WERI-Rb-1 (cell line): ENCODE data around the gene CYP2C18.

Experiments
- DNase-seq: peaks from one replicate; pipeline ENCODE4 v3.0.0-alpha.2; 2020
- H3K27ac ChIP-seq: fragments of 250-450 bp; sonication (Bioruptor Pico); 2 replicates; pipeline ENCODE4 v1.5.1; 2020; ENCODE audit warnings: mild to moderate bottlenecking, moderate library complexity
- H3K27me3 ChIP-seq: fragments of 250-450 bp; sonication (Bioruptor Pico); 2 replicates; pipeline ENCODE4 v1.5.1; 2021; ENCODE audit warnings: mild to moderate bottlenecking, low read depth, moderate library complexity; ENCODE audit not compliant: insufficient read depth, severe bottlenecking
- H3K36me3 ChIP-seq: fragments of 250-450 bp; sonication (Bioruptor Pico); 2 replicates; pipeline ENCODE4 v1.5.1; 2020; ENCODE audit warnings: mild to moderate bottlenecking, moderate library complexity
- H3K4me3 ChIP-seq: 2 replicates; pipeline ENCODE4 v1.5.1; 2011; ENCODE audit warnings: low read depth, mild to moderate bottlenecking, control low read depth, low read length
- H3K9me3 ChIP-seq: fragments of 250-450 bp; sonication (Bioruptor Pico); 2 replicates; pipeline ENCODE4 v1.5.1; 2021; ENCODE audit warnings: mild to moderate bottlenecking, moderate library complexity; ENCODE audit not compliant: severe bottlenecking
- TF ChIP-seq, protein P1 (sequence below): IDR thresholded peaks from 2 replicates; pipeline ENCODE4 v1.5.1; 2011; ENCODE audit warnings: low read depth, mild to moderate bottlenecking, control low read depth, inconsistent platforms, low read length

CYP2C18 gene

DNA sequence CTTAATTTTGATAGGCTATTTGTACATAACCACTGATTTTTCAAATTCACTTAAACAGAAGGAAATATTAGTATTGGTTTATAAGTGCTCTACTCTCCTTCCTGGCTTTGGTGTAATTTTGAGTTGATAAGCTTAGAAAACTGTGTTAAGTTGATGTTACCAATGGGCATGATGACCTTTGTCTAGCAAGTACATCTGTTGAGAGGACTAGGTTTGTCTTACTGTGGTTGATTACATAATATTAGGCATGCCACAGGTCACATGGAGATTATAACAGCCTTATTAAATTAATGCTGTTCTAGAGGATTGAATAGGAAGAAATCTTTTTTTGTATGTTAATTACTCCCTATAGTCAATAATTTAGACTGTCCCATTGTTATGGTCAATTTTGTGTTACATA lies 27.0 kb downstream of the CYP2C18 start:
- TF ChIP-seq, protein P1, sequence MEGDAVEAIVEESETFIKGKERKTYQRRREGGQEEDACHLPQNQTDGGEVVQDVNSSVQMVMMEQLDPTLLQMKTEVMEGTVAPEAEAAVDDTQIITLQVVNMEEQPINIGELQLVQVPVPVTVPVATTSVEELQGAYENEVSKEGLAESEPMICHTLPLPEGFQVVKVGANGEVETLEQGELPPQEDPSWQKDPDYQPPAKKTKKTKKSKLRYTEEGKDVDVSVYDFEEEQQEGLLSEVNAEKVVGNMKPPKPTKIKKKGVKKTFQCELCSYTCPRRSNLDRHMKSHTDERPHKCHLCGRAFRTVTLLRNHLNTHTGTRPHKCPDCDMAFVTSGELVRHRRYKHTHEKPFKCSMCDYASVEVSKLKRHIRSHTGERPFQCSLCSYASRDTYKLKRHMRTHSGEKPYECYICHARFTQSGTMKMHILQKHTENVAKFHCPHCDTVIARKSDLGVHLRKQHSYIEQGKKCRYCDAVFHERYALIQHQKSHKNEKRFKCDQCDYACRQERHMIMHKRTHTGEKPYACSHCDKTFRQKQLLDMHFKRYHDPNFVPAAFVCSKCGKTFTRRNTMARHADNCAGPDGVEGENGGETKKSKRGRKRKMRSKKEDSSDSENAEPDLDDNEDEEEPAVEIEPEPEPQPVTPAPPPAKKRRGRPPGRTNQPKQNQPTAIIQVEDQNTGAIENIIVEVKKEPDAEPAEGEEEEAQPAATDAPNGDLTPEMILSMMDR, result no peak

GRCh38 chr10:94725871-94726270 lies 42.3 kb downstream of the CYP2C18 start:
- no peak overlapping the region for H3K27ac ChIP-seq
- TF ChIP-seq, protein P1, result no peak
- no peaks in the 10 kb centered on the region for H3K36me3 ChIP-seq
- no peak overlapping the region for H3K4me3 ChIP-seq
- no peaks in the 10 kb centered on the region for H3K9me3 ChIP-seq
- peaks cover 9% of the 10 kb centered on the region for H3K27me3 ChIP-seq
- DNase-seq, result no peak

More for the DNA sequence above, 27.0 kb downstream of the CYP2C18 start:
- Histone ChIP-seq H3K27me3 (peaks cover 10% of the 10 kb centered on the region), H3K9me3 (no peaks in the 10 kb centered on the region), H3K36me3 (no peaks in the 10 kb centered on the region), H3K4me3 (no peak overlapping the region), H3K27ac (no peak overlapping the region)
- DNase-seq, result no peak

DNA sequence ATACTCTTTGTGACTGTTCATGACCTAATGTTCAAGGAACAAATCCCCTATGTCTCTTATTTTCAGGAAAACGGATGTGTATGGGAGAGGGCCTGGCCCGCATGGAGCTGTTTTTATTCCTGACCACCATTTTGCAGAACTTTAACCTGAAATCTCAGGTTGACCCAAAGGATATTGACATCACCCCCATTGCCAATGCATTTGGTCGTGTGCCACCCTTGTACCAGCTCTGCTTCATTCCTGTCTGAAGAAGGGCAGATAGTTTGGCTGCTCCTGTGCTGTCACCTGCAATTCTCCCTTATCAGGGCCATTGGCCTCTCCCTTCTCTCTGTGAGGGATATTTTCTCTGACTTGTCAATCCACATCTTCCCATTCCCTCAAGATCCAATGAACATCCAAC lies 51.7 kb downstream of the CYP2C18 start:
- TF ChIP-seq, protein P1, result no peak
- H3K9me3 ChIP-seq, result no peaks in the 10 kb centered on the region
- no peak overlapping the region for H3K27ac ChIP-seq
- no peaks in the 10 kb centered on the region for H3K36me3 ChIP-seq
- no peak overlapping the region for H3K4me3 ChIP-seq
- H3K27me3 ChIP-seq, result peaks cover 42% of the 10 kb centered on the region
- DNase-seq, result no peak

GRCh38 chr10:94738588-94738987 lies 55.1 kb downstream of the CYP2C18 start:
- Histone ChIP-seq H3K36me3 (no peaks in the 10 kb centered on the region), H3K27me3 (peaks cover 27% of the 10 kb centered on the region), H3K27ac (no peak overlapping the region), H3K9me3 (no peaks in the 10 kb centered on the region), H3K4me3 (no peak overlapping the region)
- TF ChIP-seq, protein P1, result no peak
- DNase-seq, result no peak

GRCh38 chr10:94747137-94747536 lies 63.6 kb downstream of the CYP2C18 start:
- Histone ChIP-seq H3K9me3 (no peaks in the 10 kb centered on the region), H3K4me3 (no peak overlapping the region), H3K36me3 (no peaks in the 10 kb centered on the region), H3K27ac (no peak overlapping the region), H3K27me3 (peaks cover 16% of the 10 kb centered on the region)
- TF ChIP-seq, protein P1, result no peak
- no peak for DNase-seq

DNA sequence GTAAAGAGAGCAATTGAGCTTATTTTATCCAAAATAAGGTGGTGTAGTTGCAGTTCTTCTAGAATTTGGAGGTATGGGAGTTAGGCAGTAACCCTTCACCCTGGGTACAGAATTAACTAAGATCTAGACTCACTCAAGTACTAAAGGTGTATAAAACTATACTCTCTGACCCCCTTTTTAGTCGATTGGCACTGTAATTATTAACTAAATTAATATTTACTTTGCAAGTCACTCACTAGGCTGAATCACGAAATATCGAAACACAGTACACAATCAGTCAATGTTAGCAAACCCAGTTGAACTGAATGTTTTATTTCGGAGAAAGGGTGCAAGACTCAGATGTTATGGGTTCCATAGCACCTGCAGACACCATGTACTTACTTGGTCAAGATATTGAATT lies 64.3 kb downstream of the CYP2C18 start:
- TF ChIP-seq, protein P1, result no peak
- no peaks in the 10 kb centered on the region for H3K9me3 ChIP-seq
- H3K4me3 ChIP-seq, result no peak overlapping the region

More for the DNA sequence above, 64.3 kb downstream of the CYP2C18 start:
- Histone ChIP-seq H3K27me3 (peaks cover 11% of the 10 kb centered on the region), H3K36me3 (no peaks in the 10 kb centered on the region), H3K27ac (no peak overlapping the region)
- DNase-seq, result no peak
